Spleen (tissue), 11 donors: ENCODE results near the gene MAGI2. TPM values are rescaled to one million over a fixed set of nuclear protein-coding genes. Genes with fewer than 3 reads are reported as not detected.

Experiments used
- DNase-seq: peaks from one replicate; pipeline ENCODE4 v3.0.0-alpha.2; 2020
- H3K27ac ChIP-seq, 8 donors: fragments of 200-600 bp; sonication (generic) in 7 of 8; 1 replicate in 4 of 8; 2 replicates in 4 of 8; pipeline versions ENCODE4 v1.5.0 to v1.8.0; 2016 to 2021; ENCODE audit warnings: inconsistent platforms in 4 of 8, mild to moderate bottlenecking in 4 of 8, moderate library complexity in 1 of 8
- H3K27me3 ChIP-seq, 7 donors: fragments of 200-600 bp; sonication (generic) in 6 of 7; replicated peaks in 1 of 7; 1 replicate in 4 of 7; 2 replicates in 3 of 7; pipeline versions ENCODE4 v1.5.0 to v1.8.0; 2016 to 2021; ENCODE audit warnings: inconsistent platforms in 3 of 7, mild to moderate bottlenecking in 1 of 7
- H3K36me3 ChIP-seq, 6 donors: fragments of 200-600 bp; sonication (generic) in 5 of 6; 1 replicate in 4 of 6; 2 replicates in 2 of 6; pipeline versions ENCODE4 v1.5.0 to v1.8.0; 2016 to 2021; ENCODE audit warnings: inconsistent platforms in 2 of 6
- H3K4me1 ChIP-seq, 6 donors: fragments of 200-600 bp; sonication (generic) in 5 of 6; 1 replicate in 3 of 6; 2 replicates in 3 of 6; pipeline versions ENCODE4 v1.5.0 to v1.8.0; 2016 to 2021; ENCODE audit warnings: inconsistent platforms in 3 of 6
- H3K4me3 ChIP-seq, 8 donors: fragments of 200-600 bp; sonication (generic) in 7 of 8; 1 replicate in 4 of 8; 2 replicates in 4 of 8; pipeline versions ENCODE4 v1.5.0 to v1.8.0; 2016 to 2021; ENCODE audit warnings: inconsistent platforms in 4 of 8, mild to moderate bottlenecking in 4 of 8, moderate library complexity in 2 of 8
- H3K9me3 ChIP-seq, 8 donors: fragments of 200-600 bp; sonication (generic) in 7 of 8; 1 replicate in 4 of 8; 2 replicates in 4 of 8; pipeline versions ENCODE4 v1.5.0 to v1.8.0; 2016 to 2021; ENCODE audit warnings: inconsistent platforms in 4 of 8
- CTCF ChIP-seq, 11 experiments: fragments of 200-600 bp in 7 of 11; fragments of 450-650 bp in 4 of 11; sonication (generic) in 4 of 11; IDR thresholded peaks in 8 of 11; conservative IDR thresholded peaks in 3 of 11; 1 replicate in 7 of 11; 2 replicates in 4 of 11; pipeline versions ENCODE4 v1.4.0 to v1.8.0; 2016 to 2021; ENCODE audit warnings: antibody characterized with exemption in 11 of 11, inconsistent platforms in 4 of 11, mild to moderate bottlenecking in 1 of 11
- POLR2A ChIP-seq, 3 donors: fragments of 450-650 bp; IDR thresholded peaks; one replicate each; pipeline ENCODE4 v1.5.1; 2017; ENCODE audit warnings: antibody characterized with exemption in 3 of 3, mild to moderate bottlenecking in 1 of 3
- POLR2AphosphoS5 ChIP-seq, 3 donors: sonication (generic); formaldehyde crosslinking; IDR thresholded peaks; one replicate each; pipeline ENCODE4 v1.5.1; 2017; ENCODE audit warnings: antibody characterized with exemption in 3 of 3
- WGBS, 5 donors: extraction: QIAGEN DNeasy Blood & Tissue Kit in 3 of 5; methylation state at CpG; one replicate each; pipeline versions ENCODE4 v1.1.5 to v1.1.7; 2013 to 2018; 5-methylcytosine and 5-hydroxymethylcytosine counted together
- intact Hi-C: fragments of 100-400 bp; cut with DNase I; formaldehyde crosslinking; loops from one replicate; pipeline ENCODE4 v1.15.0; 2023; ENCODE audit warnings: low total_unique reads
- polyA plus RNA-seq, 3 donors: library from polyadenylated mRNA; stranded (reverse); fragments of 200-250 nt; gene quantifications; one replicate each; pipeline ENCODE4 v1.2.1, GENCODE V29; 2013
- total RNA-seq, 7 donors: library from RNA; depleted of rRNA in 3 of 7; stranded (reverse); fragments of >200 nt in 3 of 7; fragmentation: NEBNext Ultra II Directional in 4 of 7; extraction: Animal tissue kit (Norgen Biotek cat#: 25700) in 4 of 7; gene quantifications; one replicate each; pipeline versions ENCODE4 v1.1.0 to v1.2.1, GENCODE V29; 2016 to 2021
- donor health status: healthy with polysubstance abuse.
- donor health status: DM: no; HTN: no; CAD: no; lungs with moderate emphysema.
- donor health status: DM: no; HTN: no; CAD: no.
- donor health status: Bipolar disorder and iron deficiency.
- donor health status: healthy.
- donor health status: DM: no; HTN: no; CAD: no.
- donor health status: DM: yes; HTN: yes; CAD: no.

MAGI2 gene
- total and polyA plus RNA-seq, 10 donors = 0.74 to 18.1 (median 11.1) TPM

GRCh38 chr7:78850093-78850740 lies 603.2 kb downstream of the MAGI2 start:
- Histone ChIP-seq H3K27me3 (no peaks in the 10 kb centered on the region), H3K9me3 (no peaks in the 10 kb centered on the region), H3K4me1 (no peaks in the 10 kb centered on the region), H3K4me3 (no peak overlapping the region), H3K36me3 (no peaks in the 10 kb centered on the region), H3K27ac (no peak overlapping the region)
- WGBS, 5 donors = 48 to 55% (median 54%) methylated on average over 3 of the region's 3 CpGs
- intact Hi-C loops = no loop called here
- no peak for TF ChIP-seq CTCF (IDR thresholded peaks at IDR 0.05 in 8 of 11, conservative IDR thresholded peaks at IDR 0.05 in 3 of 11)
- no peak for DNase-seq

DNA sequence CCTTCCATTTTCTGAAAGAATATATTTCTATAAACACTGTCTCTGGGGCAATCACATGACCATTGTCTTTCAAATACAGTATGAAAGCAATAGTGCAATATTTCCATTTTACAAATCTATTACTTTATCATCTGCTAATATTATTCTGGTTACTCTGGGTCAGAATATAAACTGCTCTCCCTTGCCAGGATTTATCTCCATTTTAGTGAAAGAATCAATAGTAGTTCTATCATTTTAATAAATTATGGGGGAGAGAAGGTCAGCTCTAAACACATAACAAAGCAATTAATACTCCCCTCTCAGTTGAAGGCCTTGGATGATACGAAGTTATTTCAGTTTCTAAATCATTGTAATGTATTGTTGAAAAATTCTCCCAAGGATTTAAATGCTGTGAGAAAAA lies 608.3 kb downstream of the MAGI2 start:
- H3K27ac ChIP-seq = no peak overlapping the region
- intact Hi-C loops = no loop called here

GRCh38 chr7:78842068-78842467 lies 611.4 kb downstream of the MAGI2 start:
- WGBS, 5 donors = 35 to 96% (median 37%) methylated on average over 2 of the region's 2 CpGs
- Histone ChIP-seq H3K36me3 (no peaks in the 10 kb centered on the region), H3K4me3 (no peak overlapping the region), H3K4me1 (no peaks in the 10 kb centered on the region), H3K27me3 (no peaks in the 10 kb centered on the region), H3K9me3 (no peaks in the 10 kb centered on the region), H3K27ac (no peak overlapping the region)
- TF ChIP-seq POLR2AphosphoS5 (IDR thresholded peaks at IDR 0.05) (no peak), POLR2A (IDR thresholded peaks at IDR 0.05) (no peak), CTCF (IDR thresholded peaks at IDR 0.05 in 8 of 11, conservative IDR thresholded peaks at IDR 0.05 in 3 of 11) (no peak)
- intact Hi-C loops = no loop called here
- no peak for DNase-seq

More for the DNA sequence above, 608.3 kb downstream of the MAGI2 start:
- no peak for DNase-seq
- no peaks in the 10 kb centered on the region for H3K27me3 ChIP-seq
- WGBS, 5 donors = 36 to 54% (median 41%) methylated on average over 1 of the region's 1 CpG
- H3K36me3 ChIP-seq = no peaks in the 10 kb centered on the region
- no peaks in the 10 kb centered on the region for H3K9me3 ChIP-seq
- H3K4me3 ChIP-seq = no peak overlapping the region
- TF ChIP-seq POLR2A (IDR thresholded peaks at IDR 0.05) = no peak
- TF ChIP-seq CTCF (IDR thresholded peaks at IDR 0.05 in 8 of 11, conservative IDR thresholded peaks at IDR 0.05 in 3 of 11) = no peak
- no peak for TF ChIP-seq POLR2AphosphoS5 (IDR thresholded peaks at IDR 0.05)
- no peaks in the 10 kb centered on the region for H3K4me1 ChIP-seq

GRCh38 chr7:78835897-78836296 lies 617.6 kb downstream of the MAGI2 start:
- H3K4me1 ChIP-seq = no peaks in the 10 kb centered on the region
- 80 to 90% (median 85%) methylated on average over 5 of the region's 5 CpGs for WGBS, 5 donors
- no peak overlapping the region for H3K4me3 ChIP-seq
- no peaks in the 10 kb centered on the region for H3K27me3 ChIP-seq
- peaks cover 0 to 32% (median 15%) of the 10 kb centered on the region in 8 donors for H3K9me3 ChIP-seq
- no peak overlapping the region for H3K27ac ChIP-seq
- TF ChIP-seq CTCF (IDR thresholded peaks at IDR 0.05 in 8 of 11, conservative IDR thresholded peaks at IDR 0.05 in 3 of 11) = no peak
- no peak for TF ChIP-seq POLR2AphosphoS5 (IDR thresholded peaks at IDR 0.05)
- no peak for TF ChIP-seq POLR2A (IDR thresholded peaks at IDR 0.05)
- no peaks in the 10 kb centered on the region for H3K36me3 ChIP-seq
- no peak for DNase-seq
- intact Hi-C loops = no loop called here
